A549 (cell line): Measurements from ENCODE around the gene C1QTNF3. TPM values are rescaled to one million over a fixed set of nuclear protein-coding genes. Genes with fewer than 3 reads are reported as not detected.

ENCODE experiments used
- ATAC-seq, 2 experiments: fragments of 200-7000 bp in 1 of 2; fragments of >200 bp in 1 of 2; cut with Nextera tagmentation in 1 of 2; cut with Tn5 transposase in 1 of 2; 3 replicates each; pipeline versions ENCODE4 v1.8.0 to v1.9.1; 2018 to 2020; ENCODE audit warnings: mild to moderate bottlenecking in 1 of 2, moderate library complexity in 1 of 2
- CTCF ChIA-PET: fragments of 300-600 bp; sonication (Branson Sonifier 250); formaldehyde crosslinking; extraction: SDS; loops from one replicate; lab custom pipeline; 2021; ENCODE audit warnings: antibody characterized with exemption, inconsistent platforms; lab: Yijun Ruan, JAX
- POLR2A ChIA-PET: fragments of 350-600 bp; formaldehyde crosslinking; extraction: SDS; loops from one replicate; lab custom pipeline; 2021; ENCODE audit warnings: antibody characterized with exemption, inconsistent platforms; lab: Yijun Ruan, JAX
- DNase-seq, 2 experiments: peaks; one replicate each; pipeline versions ENCODE4 v3.0.0 to v3.0.0-alpha.2; 2011 to 2016; ENCODE audit warnings: low read depth in 1 of 2, low spot score in 1 of 2
- FAIRE-seq: peaks from 2 replicates; lab custom pipeline; 2011; peaks lifted over from hg19 to GRCh38; lab: Jason Lieb, UNC
- H3K27ac ChIP-seq, 2 experiments: fragments of >200 bp; sonication (Bioruptor Twin); formaldehyde crosslinking; 3 replicates each; pipeline ENCODE4 v1.5.1; 2016 to 2017
- H3K4me1 ChIP-seq: fragments of >200 bp; sonication (Bioruptor Twin); formaldehyde crosslinking; 3 replicates; pipeline ENCODE4 v1.6.1; 2016
- H3K4me2 ChIP-seq: fragments of >200 bp; sonication (Bioruptor Twin); formaldehyde crosslinking; 3 replicates; pipeline ENCODE4 v1.6.1; 2016
- H3K4me3 ChIP-seq: fragments of >200 bp; sonication (Bioruptor Twin); formaldehyde crosslinking; 3 replicates; pipeline ENCODE4 v1.5.1; 2016
- H3K9me3 ChIP-seq: fragments of >200 bp; sonication (Bioruptor Twin); formaldehyde crosslinking; 3 replicates; pipeline ENCODE4 v1.6.1; 2016
- CBX2 ChIP-seq: fragments of 200-600 bp; sonication (generic); IDR thresholded peaks from 2 replicates; pipeline ENCODE4 v1.6.1; 2016; ENCODE audit warnings: low read depth, mild to moderate bottlenecking, borderline replicate concordance
- CBX8 ChIP-seq: fragments of 200-600 bp; sonication (generic); IDR thresholded peaks from 2 replicates; pipeline ENCODE4 v1.6.1; 2016
- CHD2 ChIP-seq: fragments of 150-350 bp; IDR thresholded peaks from 2 replicates; pipeline ENCODE4 v1.6.1; 2014; ENCODE audit warnings: low read length; ENCODE audit not compliant: partially characterized antibody
- CHD4 ChIP-seq: fragments of 200-600 bp; sonication (generic); IDR thresholded peaks from 2 replicates; pipeline ENCODE4 v1.6.1; 2016; ENCODE audit warnings: antibody characterized with exemption, mild to moderate bottlenecking, borderline replicate concordance
- EHF ChIP-seq: fragments of 250-450 bp; sonication (Bioruptor Pico); IDR thresholded peaks from 2 replicates; pipeline ENCODE4 v1.5.0; 2020; ENCODE audit warnings: mild to moderate bottlenecking
- EP300 ChIP-seq, 2 experiments: fragments of >200 bp; sonication (Bioruptor Twin); formaldehyde crosslinking; IDR thresholded peaks; 2 replicates in 1 of 2; 3 replicates in 1 of 2; pipeline ENCODE4 v1.6.1; 2016 to 2017
- ESRRA ChIP-seq: fragments of 150-350 bp; IDR thresholded peaks from 2 replicates; pipeline ENCODE4 v1.6.1; 2014; ENCODE audit warnings: mild to moderate bottlenecking, low read length, borderline replicate concordance
- FOSL2 ChIP-seq, 2 experiments: fragments of 450-650 bp in 1 of 2; fragments of >200 bp in 1 of 2; sonication (Bioruptor Twin) in 1 of 2; formaldehyde crosslinking; IDR thresholded peaks; 2 replicates each; pipeline versions ENCODE4 v1.5.0 to v1.6.1; 2016 to 2020; ENCODE audit warnings: mild to moderate bottlenecking in 1 of 2, moderate library complexity in 1 of 2
- FOXS1 ChIP-seq: fragments of 250-450 bp; sonication (Bioruptor Pico); IDR thresholded peaks from 2 replicates; pipeline ENCODE4 v1.5.0; 2020; ENCODE audit warnings: mild to moderate bottlenecking, moderate library complexity
- GATA3 ChIP-seq: IDR thresholded peaks from 2 replicates; pipeline ENCODE4 v1.6.1; 2012; ENCODE audit warnings: borderline replicate concordance
- HMGXB4 ChIP-seq: fragments of 250-450 bp; sonication (Bioruptor Pico); IDR thresholded peaks from 2 replicates; pipeline ENCODE4 v1.5.0; 2021; ENCODE audit warnings: mild to moderate bottlenecking, moderate library complexity, borderline replicate concordance
- KDM1A ChIP-seq: fragments of 200-600 bp; sonication (generic); IDR thresholded peaks from 2 replicates; pipeline ENCODE4 v1.6.1; 2016; ENCODE audit warnings: low read depth, mild to moderate bottlenecking
- MAZ ChIP-seq: fragments of 150-350 bp; IDR thresholded peaks from 2 replicates; pipeline ENCODE4 v1.6.1; 2014; ENCODE audit warnings: antibody characterized with exemption, low read depth, low read length, borderline replicate concordance
- MYC ChIP-seq: IDR thresholded peaks from 2 replicates; pipeline ENCODE4 v1.6.1; 2012; ENCODE audit warnings: mild to moderate bottlenecking, inconsistent platforms, low read length, improper control_type of control experiment, borderline replicate concordance
- NFE2L2 ChIP-seq: fragments of 150-350 bp; conservative IDR thresholded peaks from 2 replicates; pipeline ENCODE4 v1.6.1; 2014; ENCODE audit warnings: low read length
- NPAS2 ChIP-seq: fragments of 250-450 bp; sonication (Bioruptor Pico); IDR thresholded peaks from 2 replicates; pipeline ENCODE4 v1.8.0; 2022; ENCODE audit warnings: mild to moderate bottlenecking, moderate library complexity, borderline replicate concordance
- NR3C1 ChIP-seq: fragments of >200 bp; sonication (Bioruptor Twin); formaldehyde crosslinking; IDR thresholded peaks from 3 replicates; pipeline ENCODE4 v1.6.1; 2017
- RAD21 ChIP-seq, 2 experiments: fragments of >200 bp in 1 of 2; sonication (Bioruptor Twin) in 1 of 2; formaldehyde crosslinking in 1 of 2; IDR thresholded peaks in 1 of 2; conservative IDR thresholded peaks in 1 of 2; 2 replicates in 1 of 2; 3 replicates in 1 of 2; pipeline ENCODE4 v1.6.1; 2012 to 2018; ENCODE audit warnings: inconsistent platforms in 1 of 2
- REST ChIP-seq: fragments of 200-600 bp; sonication (generic); IDR thresholded peaks from 2 replicates; pipeline ENCODE4 v1.6.1; 2016; ENCODE audit warnings: antibody characterized with exemption, mild to moderate bottlenecking, moderate library complexity
- TP53 ChIP-seq: fragments of 250-450 bp; sonication (Bioruptor Pico); IDR thresholded peaks from 2 replicates; pipeline ENCODE4 v1.5.0; 2021; ENCODE audit warnings: mild to moderate bottlenecking, moderate library complexity
- ZC3H11A ChIP-seq: fragments of 450-650 bp; IDR thresholded peaks from 2 replicates; pipeline ENCODE4 v1.6.1; 2014; ENCODE audit warnings: antibody characterized with exemption, mild to moderate bottlenecking
- ZNF302 ChIP-seq: fragments of 250-450 bp; sonication (Bioruptor Pico); IDR thresholded peaks from 2 replicates; pipeline ENCODE4 v1.9.0; 2021; ENCODE audit warnings: inconsistent platforms, mild to moderate bottlenecking, moderate library complexity
- WGBS: methylation state at CpG from one replicate; pipeline ENCODE4 v1.1.6; 2017; ENCODE audit errors: missing lambda C conversion rate; 5-methylcytosine and 5-hydroxymethylcytosine counted together
- polyA plus RNA-seq, 4 experiments: library from polyadenylated mRNA; depleted of rRNA in 3 of 4; stranded (reverse); fragments of >200 nt; fragmentation: RNase III in 1 of 4; extraction: RNeasy Plus Mini Kit Qiagen cat#74134 plus additional on column Dnase treatment in 1 of 4; gene quantifications; 2 replicates in 3 of 4; 3 replicates in 1 of 4; pipeline ENCODE4 v1.2.3, GENCODE V29; 2011 to 2017
- TF ChIP-seq, protein P1 (sequence below): fragments of 150-350 bp; IDR thresholded peaks from 2 replicates; pipeline ENCODE4 v1.6.1; 2014; ENCODE audit warnings: low read depth, mild to moderate bottlenecking, low read length
- TF ChIP-seq, protein P2 (sequence below): IDR thresholded peaks from 2 replicates; pipeline ENCODE4 v1.6.1; 2012
- TF ChIP-seq, protein P3 (sequence below): fragments of >200 bp; sonication (Bioruptor Twin); formaldehyde crosslinking; IDR thresholded peaks from 2 replicates; pipeline ENCODE4 v1.6.1; 2016
- TF ChIP-seq, protein P4 (sequence below): fragments of 250-450 bp; sonication (Bioruptor Pico); IDR thresholded peaks from 2 replicates; pipeline ENCODE4 v1.5.0; 2020; ENCODE audit warnings: low read depth, mild to moderate bottlenecking, moderate library complexity

The C1QTNF3 gene
- polyA plus RNA-seq, 2 of the 4 experiments (the other 2 are of a cell fraction): 0.26 to 1.4 TPM

DNA sequence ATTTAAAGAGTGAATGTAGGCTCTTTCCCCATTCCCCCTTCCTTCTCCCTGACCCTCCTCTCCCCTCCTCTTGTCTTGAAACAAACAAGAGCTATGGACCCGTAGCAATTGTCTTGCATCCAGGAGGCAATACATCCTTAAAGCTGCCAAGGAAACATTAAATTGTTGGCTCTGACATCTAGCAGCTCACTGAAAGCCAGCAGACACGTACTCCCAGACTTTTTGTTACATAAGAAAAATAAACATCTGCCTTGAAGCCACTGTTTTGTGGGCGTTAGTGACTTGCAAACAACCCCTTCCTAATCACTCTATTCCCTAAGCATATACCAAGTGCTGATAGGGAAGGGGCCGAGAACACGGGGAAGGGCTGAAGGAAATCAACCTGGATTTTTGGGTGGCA lies 67.2 kb downstream of the C1QTNF3 start:
- POLR2A ChIA-PET: no interaction called here
- Histone ChIP-seq H3K27ac (no peak overlapping the region), H3K4me2 (no peak overlapping the region), H3K4me3 (no peak overlapping the region), H3K4me1 (no peaks in the 10 kb centered on the region), H3K9me3 (no peaks in the 10 kb centered on the region)
- DNase-seq: no peak
- no peak for FAIRE-seq
- ATAC-seq: no peak
- CTCF ChIA-PET: interaction anchor here (1.4 kb wide), 1 partner anchor 41 kb away, joined by 4 read pairs; no protein-coding TSS in a partner anchor
- WGBS: 20% methylated on average over 5 of the region's 5 CpGs
- TF ChIP-seq NFE2L2 (no peak), ESRRA (no peak), MAZ (no peak), EP300 (IDR thresholded peaks at IDR 0.05) (no peak), REST (no peak), CHD2 (no peak), CHD4 (no peak), KDM1A (no peak), CBX2 (no peak), EHF (CRISPR knock-in tag) (no peak), ZNF302 (CRISPR knock-in tag) (no peak), CBX8 (no peak)
- TF ChIP-seq, protein P1, sequence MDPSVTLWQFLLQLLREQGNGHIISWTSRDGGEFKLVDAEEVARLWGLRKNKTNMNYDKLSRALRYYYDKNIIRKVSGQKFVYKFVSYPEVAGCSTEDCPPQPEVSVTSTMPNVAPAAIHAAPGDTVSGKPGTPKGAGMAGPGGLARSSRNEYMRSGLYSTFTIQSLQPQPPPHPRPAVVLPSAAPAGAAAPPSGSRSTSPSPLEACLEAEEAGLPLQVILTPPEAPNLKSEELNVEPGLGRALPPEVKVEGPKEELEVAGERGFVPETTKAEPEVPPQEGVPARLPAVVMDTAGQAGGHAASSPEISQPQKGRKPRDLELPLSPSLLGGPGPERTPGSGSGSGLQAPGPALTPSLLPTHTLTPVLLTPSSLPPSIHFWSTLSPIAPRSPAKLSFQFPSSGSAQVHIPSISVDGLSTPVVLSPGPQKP: no peak

- TF ChIP-seq NR3C1 (no peak), EHF (CRISPR knock-in tag) (no peak), ZC3H11A (no peak), HMGXB4 (CRISPR knock-in tag) (no peak), FOSL2 (IDR thresholded peaks at IDR 0.05) (no peak), FOSL2 (CRISPR knock-in tag; IDR thresholded peaks at IDR 0.05) (no peak), FOXS1 (CRISPR knock-in tag) (no peak), KDM1A (no peak), TP53 (CRISPR knock-in tag) (no peak), RAD21 (conservative IDR thresholded peaks at IDR 0.05 in 1 of 2, IDR thresholded peaks at IDR 0.05 in 1 of 2) (no peak), MYC (no peak), GATA3 (no peak), NPAS2 (CRISPR knock-in tag) (no peak), CBX2 (no peak)
- TF ChIP-seq, protein P2, sequence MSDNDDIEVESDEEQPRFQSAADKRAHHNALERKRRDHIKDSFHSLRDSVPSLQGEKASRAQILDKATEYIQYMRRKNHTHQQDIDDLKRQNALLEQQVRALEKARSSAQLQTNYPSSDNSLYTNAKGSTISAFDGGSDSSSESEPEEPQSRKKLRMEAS: no peak
- TF ChIP-seq, protein P3, sequence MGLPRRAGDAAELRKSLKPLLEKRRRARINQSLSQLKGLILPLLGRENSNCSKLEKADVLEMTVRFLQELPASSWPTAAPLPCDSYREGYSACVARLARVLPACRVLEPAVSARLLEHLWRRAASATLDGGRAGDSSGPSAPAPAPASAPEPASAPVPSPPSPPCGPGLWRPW: no peak
- TF ChIP-seq, protein P4, sequence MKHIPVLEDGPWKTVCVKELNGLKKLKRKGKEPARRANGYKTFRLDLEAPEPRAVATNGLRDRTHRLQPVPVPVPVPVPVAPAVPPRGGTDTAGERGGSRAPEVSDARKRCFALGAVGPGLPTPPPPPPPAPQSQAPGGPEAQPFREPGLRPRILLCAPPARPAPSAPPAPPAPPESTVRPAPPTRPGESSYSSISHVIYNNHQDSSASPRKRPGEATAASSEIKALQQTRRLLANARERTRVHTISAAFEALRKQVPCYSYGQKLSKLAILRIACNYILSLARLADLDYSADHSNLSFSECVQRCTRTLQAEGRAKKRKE: no peak
- CTCF ChIA-PET: no interaction called here
- no peaks in the 10 kb centered on the region for H3K4me1 ChIP-seq
- FAIRE-seq (no peak), ATAC-seq (no peak), DNase-seq (no peak)
- no peak overlapping the region for H3K4me2 ChIP-seq
- H3K27ac ChIP-seq: no peak overlapping the region
- no peaks in the 10 kb centered on the region for H3K9me3 ChIP-seq
- no peak overlapping the region for H3K4me3 ChIP-seq
- POLR2A ChIA-PET: no interaction called here
- WGBS: 18% methylated on average over 2 of the region's 2 CpGs
Observed at GRCh38 chr5:33973271-33973670, 69.7 kb downstream of the C1QTNF3 start.
